GM12864 (cell line): Measurements from ENCODE around the gene SLC39A2.
"Not testable (repeated sequence)": the region's sequence is repeated elsewhere in the genome, so short reads cannot be mapped to it uniquely, and the experiment has no call there.

Source experiments
- DNase-seq: peaks from one replicate; pipeline ENCODE4 v3.0.0-alpha.2; 2011; ENCODE audit warnings: low read depth
- H3K4me3 ChIP-seq: 2 replicates; pipeline ENCODE4 v1.5.1; 2011; ENCODE audit warnings: mild to moderate bottlenecking, low read depth, low read length, control low read depth
- CTCF ChIP-seq: IDR thresholded peaks from 2 replicates; pipeline ENCODE4 v1.5.1; 2011; ENCODE audit warnings: low read depth, mild to moderate bottlenecking, moderate library complexity, low read length, control low read depth, inconsistent platforms; ENCODE audit errors: missing control alignments

Gene SLC39A2

DNA sequence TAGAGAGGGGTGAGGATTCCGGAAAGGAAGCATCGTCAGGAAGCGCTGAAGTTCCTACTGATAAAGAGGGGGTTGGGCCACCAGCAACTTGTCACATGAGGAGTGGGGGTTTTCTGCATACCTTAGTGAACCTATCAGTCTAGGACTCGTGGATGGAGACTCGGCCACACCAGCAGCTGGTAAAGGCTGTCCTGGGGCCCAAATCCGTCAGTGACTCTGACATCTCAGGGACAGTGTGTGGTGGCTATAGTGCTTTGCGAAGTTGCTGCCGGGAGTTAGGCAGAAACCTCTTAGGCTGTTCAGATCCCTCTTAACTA lies 27.4 kb upstream of the SLC39A2 start:
- no peak for DNase-seq
- no peak overlapping the region for H3K4me3 ChIP-seq
- no peak for TF ChIP-seq CTCF

DNA sequence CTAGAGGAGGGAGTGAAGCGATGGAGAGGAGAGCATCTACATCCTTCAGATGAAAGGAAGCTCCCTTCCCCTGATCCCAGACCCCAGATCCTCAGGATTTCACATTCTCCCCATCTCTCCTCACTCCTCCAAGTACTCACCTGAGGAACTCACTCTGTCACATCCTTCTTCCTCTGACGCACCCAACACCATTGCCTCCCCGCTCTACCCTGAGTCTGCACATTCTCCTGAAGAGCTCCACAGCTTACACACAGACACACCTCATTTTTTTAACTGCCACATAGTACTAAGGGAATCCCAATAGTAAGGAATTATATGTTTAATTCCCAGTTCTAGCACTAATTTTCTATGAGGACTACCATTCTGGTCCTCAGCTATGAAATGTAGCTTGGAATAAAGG lies 25.6 kb upstream of the SLC39A2 start:
- H3K4me3 ChIP-seq: no peak overlapping the region
- no peak for TF ChIP-seq CTCF
- DNase-seq: no peak

GRCh38 chr14:20976291-20976690 lies 22.8 kb upstream of the SLC39A2 start:
- H3K4me3 ChIP-seq: no peak overlapping the region
- DNase-seq: no peak
- TF ChIP-seq CTCF: no peak

GRCh38 chr14:20978687-20979086 lies 20.4 kb upstream of the SLC39A2 start:
- no peak for DNase-seq
- no peak overlapping the region for H3K4me3 ChIP-seq
- no peak for TF ChIP-seq CTCF

GRCh38 chr14:20980906-20981305 lies 18.2 kb upstream of the SLC39A2 start:
- H3K4me3 ChIP-seq: no peak overlapping the region
- no peak for TF ChIP-seq CTCF
- DNase-seq: no peak

GRCh38 chr14:20982646-20983369 lies 16.3 kb upstream of the SLC39A2 start:
- TF ChIP-seq CTCF: no peak
- no peak overlapping the region for H3K4me3 ChIP-seq
- DNase-seq: no peak

GRCh38 chr14:20985650-20986049 lies 13.4 kb upstream of the SLC39A2 start:
- not testable (repeated sequence) for H3K4me3 ChIP-seq

More at GRCh38 chr14:20985650-20986049, 13.4 kb upstream of the SLC39A2 start:
- not testable (repeated sequence) for DNase-seq
